ENCODE results near the gene HSF2. TPM values are rescaled to one million over a fixed set of nuclear protein-coding genes. Genes with fewer than 3 reads are reported as not detected.

The HSF2 gene
- total RNA-seq, 1 experiment from 2014 or later: 19.8 TPM

GRCh38 chr6:122374307-122374706 lies 25.1 kb upstream of the HSF2 start:
- CTCF ChIA-PET: no interaction called here
- H3K9me2 ChIP-seq (ENCODE audit: insufficient read depth): no peaks in the 10 kb centered on the region
- no peaks in the 10 kb centered on the region for H3K9me3 ChIP-seq (ENCODE audit: control insufficient read depth in 1 of 2, insufficient read depth in 1 of 2, low read depth in 1 of 2, low read length in 2 of 2)
- no peak overlapping the region for H3K4me2 ChIP-seq (ENCODE audit: low read length)
- no peaks in the 10 kb centered on the region for H3K27me3 ChIP-seq (ENCODE audit: insufficient read depth, low read length)
- no peak overlapping the region for H3K4me3 ChIP-seq (replicated peaks in 1 of 2; ENCODE audit: low read depth in 1 of 2, low read length in 2 of 2)
- DNase-seq (ENCODE audit: low read depth, low spot score) (no peak), ATAC-seq (no peak)
- POLR2A ChIA-PET: no interaction called here
- H3K4me1 ChIP-seq (ENCODE audit: control insufficient read depth in 1 of 2, insufficient read depth in 2 of 2, low read length in 2 of 2): no peaks in the 10 kb centered on the region
- intact Hi-C loops (cut with micrococcal nuclease): loop anchor here (5.0 to 10.0 kb wide), 2 partner anchors 942 to 1320 kb away; no protein-coding TSS in a partner anchor
- H3K27ac ChIP-seq (ENCODE audit: low read depth, low read length): no peak overlapping the region
- no peaks in the 10 kb centered on the region for H3K79me2 ChIP-seq (ENCODE audit: insufficient read depth, low read length)
- H2AFZ ChIP-seq (ENCODE audit: low read depth, low read length, poor library complexity, severe bottlenecking): no peak overlapping the region
- no peaks in the 10 kb centered on the region for H4K20me1 ChIP-seq (ENCODE audit: insufficient read depth)
- no peak overlapping the region for H3K9ac ChIP-seq (ENCODE audit: low read length)
- RAD21 ChIA-PET (ENCODE audit: low non-redundant PET in 1 of 2, low total read pairs in 2 of 2, uncharacterized antibody in 2 of 2, unreplicated experiment in 2 of 2): no interaction called here
- no peaks in the 10 kb centered on the region for H3K36me3 ChIP-seq (ENCODE audit: control insufficient read depth in 1 of 2, insufficient read depth in 2 of 2, low read length in 2 of 2)
- TF ChIP-seq ATF3 (IDR thresholded peaks at IDR 0.05): no peak
- no TSS peak for BruUV-seq (replicated peaks)

GRCh38 chr6:122376246-122376645 lies 23.2 kb upstream of the HSF2 start:
- H3K79me2 ChIP-seq (ENCODE audit: insufficient read depth, low read length): no peaks in the 10 kb centered on the region
- intact Hi-C loops (cut with micrococcal nuclease): loop anchor here (10.0 kb wide), 1 partner anchor 1321 kb away; no protein-coding TSS in a partner anchor
- no peak for ATAC-seq

More at GRCh38 chr6:122376246-122376645, 23.2 kb upstream of the HSF2 start:
- no peaks in the 10 kb centered on the region for H3K4me1 ChIP-seq (ENCODE audit: control insufficient read depth in 1 of 2, insufficient read depth in 2 of 2, low read length in 2 of 2)
- no peaks in the 10 kb centered on the region for H4K20me1 ChIP-seq (ENCODE audit: insufficient read depth)
- ChIA-PET CTCF (interaction anchor here (1.2 kb wide), 1 partner anchor 154 kb away, joined by 3 read pairs; no protein-coding TSS in a partner anchor), POLR2A (no interaction called here), RAD21 (ENCODE audit: low non-redundant PET in 1 of 2, low total read pairs in 2 of 2, uncharacterized antibody in 2 of 2, unreplicated experiment in 2 of 2) (no interaction called here)
- DNase-seq (ENCODE audit: low read depth, low spot score): no peak
- H3K27me3 ChIP-seq (ENCODE audit: insufficient read depth, low read length): no peaks in the 10 kb centered on the region
- H2AFZ ChIP-seq (ENCODE audit: low read depth, low read length, poor library complexity, severe bottlenecking): no peak overlapping the region
- H3K4me2 ChIP-seq (ENCODE audit: low read length): no peak overlapping the region
- no peak for TF ChIP-seq ELF1 (IDR thresholded peaks at IDR 0.05; ENCODE audit: borderline replicate concordance, low read depth)
- TF ChIP-seq POLR2A (IDR thresholded peaks at IDR 0.05; ENCODE audit: borderline replicate concordance, extremely low read depth, insufficient read depth, insufficient read length): no peak
- TF ChIP-seq TCF7L2 (IDR thresholded peaks at IDR 0.05; ENCODE audit: borderline replicate concordance, extremely low read depth, insufficient read depth, insufficient read length): no peak
- no peak for TF ChIP-seq EGR1 (IDR thresholded peaks at IDR 0.05; ENCODE audit: low read depth)
- no peak for TF ChIP-seq CEBPB (IDR thresholded peaks at IDR 0.05; ENCODE audit: low read depth)
- no peak for TF ChIP-seq ZBTB33 (IDR thresholded peaks at IDR 0.05; ENCODE audit: extremely low read depth, insufficient replicate concordance, low read length)
- TF ChIP-seq CTCF (IDR thresholded peaks at IDR 0.05 in 2 of 3, conservative IDR thresholded peaks at IDR 0.05 in 1 of 3; ENCODE audit: borderline replicate concordance in 1 of 3, insufficient read depth in 1 of 3, low read depth in 2 of 3, low read length in 2 of 3): no peak
- BruUV-seq (replicated peaks): no TSS peak
- no peaks in the 10 kb centered on the region for H3K9me2 ChIP-seq (ENCODE audit: insufficient read depth)
- no peaks in the 10 kb centered on the region for H3K9me3 ChIP-seq (ENCODE audit: control insufficient read depth in 1 of 2, insufficient read depth in 1 of 2, low read depth in 1 of 2, low read length in 2 of 2)
- no peak overlapping the region for H3K4me3 ChIP-seq (replicated peaks in 1 of 2; ENCODE audit: low read depth in 1 of 2, low read length in 2 of 2)
- H3K9ac ChIP-seq (ENCODE audit: low read length): no peak overlapping the region
- no peak overlapping the region for H3K27ac ChIP-seq (ENCODE audit: low read depth, low read length)
- no peaks in the 10 kb centered on the region for H3K36me3 ChIP-seq (ENCODE audit: control insufficient read depth in 1 of 2, insufficient read depth in 2 of 2, low read length in 2 of 2)

Data from HCT116 (cell line).